ENCODE data around the gene KRTAP5-3.
"Not testable (repeated sequence)": the region's sequence is repeated elsewhere in the genome, so short reads cannot be mapped to it uniquely, and the experiment has no call there.

- not testable (repeated sequence) for TF ChIP-seq CTCF (conservative IDR thresholded peaks at IDR 0.05); EZH2 (IDR thresholded peaks at IDR 0.05; ENCODE audit: low read depth)
Observed at GRCh38 chr11:1575756-1576155, 32.5 kb downstream of the KRTAP5-3 start.

All from PC-9 (cell line).